GM19239 (cell line): ENCODE measurements around the gene TRIM49.
"Not testable (repeated sequence)": the region's sequence is repeated elsewhere in the genome, so short reads cannot be mapped to it uniquely, and the experiment has no call there.

Experiments
- DNase-seq: peaks from one replicate; pipeline ENCODE4 v3.0.0; 2011; ENCODE audit warnings: low spot score; ENCODE audit not compliant: insufficient read length
- FAIRE-seq: peaks from 2 replicates; lab custom pipeline; 2011; peaks lifted over from hg19 to GRCh38; lab: Jason Lieb, UNC

Gene TRIM49, protein sequence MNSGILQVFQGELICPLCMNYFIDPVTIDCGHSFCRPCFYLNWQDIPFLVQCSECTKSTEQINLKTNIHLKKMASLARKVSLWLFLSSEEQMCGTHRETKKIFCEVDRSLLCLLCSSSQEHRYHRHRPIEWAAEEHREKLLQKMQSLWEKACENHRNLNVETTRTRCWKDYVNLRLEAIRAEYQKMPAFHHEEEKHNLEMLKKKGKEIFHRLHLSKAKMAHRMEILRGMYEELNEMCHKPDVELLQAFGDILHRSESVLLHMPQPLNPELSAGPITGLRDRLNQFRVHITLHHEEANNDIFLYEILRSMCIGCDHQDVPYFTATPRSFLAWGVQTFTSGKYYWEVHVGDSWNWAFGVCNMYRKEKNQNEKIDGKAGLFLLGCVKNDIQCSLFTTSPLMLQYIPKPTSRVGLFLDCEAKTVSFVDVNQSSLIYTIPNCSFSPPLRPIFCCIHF

DNA sequence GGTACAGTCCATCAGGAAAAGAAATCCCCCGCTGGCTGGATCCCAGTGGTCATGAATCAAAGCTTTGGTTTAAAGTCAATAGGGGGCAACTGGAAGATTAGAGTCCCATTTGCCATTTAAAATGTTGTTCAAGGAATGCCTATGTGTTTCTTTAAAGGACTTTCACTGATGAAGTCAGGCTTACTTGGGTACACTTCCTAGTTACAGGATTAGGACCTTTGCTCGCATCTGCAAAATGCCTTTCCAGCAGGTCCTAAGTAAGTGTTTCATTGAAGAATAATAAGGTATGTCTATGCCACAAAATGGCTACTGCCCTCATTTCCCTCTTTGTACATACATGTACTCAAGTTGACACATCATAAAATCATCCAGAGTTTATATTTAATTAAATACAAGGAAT, at the start of gene TRIM49:
TRIM49 (minus strand) TSS at position 101 of the 400 bp plus-strand sequence. CDS start 4,106 bp downstream, outside the sequence.
- not testable (repeated sequence) for DNase-seq, FAIRE-seq

DNA sequence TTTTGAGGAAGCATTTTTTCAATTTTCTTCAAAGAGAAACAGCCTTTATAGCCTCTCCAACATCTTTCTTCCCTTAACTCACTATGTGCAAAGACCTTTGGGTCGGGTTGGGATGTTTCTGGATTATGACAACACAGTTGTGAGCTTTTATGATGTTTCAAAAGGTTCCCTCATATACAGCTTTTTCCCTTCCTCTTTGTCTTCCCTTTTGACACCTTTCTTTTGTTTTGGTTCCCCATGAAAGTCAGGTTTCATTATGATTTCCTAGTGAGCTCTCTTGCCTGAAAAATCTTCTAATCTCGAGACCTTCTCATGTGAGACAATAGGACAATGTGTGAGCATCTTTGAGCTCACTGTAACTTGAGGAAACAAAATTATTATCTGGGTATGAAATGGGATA, 18.3 kb upstream of the TRIM49 start:
- not testable (repeated sequence) for DNase-seq, FAIRE-seq

DNA sequence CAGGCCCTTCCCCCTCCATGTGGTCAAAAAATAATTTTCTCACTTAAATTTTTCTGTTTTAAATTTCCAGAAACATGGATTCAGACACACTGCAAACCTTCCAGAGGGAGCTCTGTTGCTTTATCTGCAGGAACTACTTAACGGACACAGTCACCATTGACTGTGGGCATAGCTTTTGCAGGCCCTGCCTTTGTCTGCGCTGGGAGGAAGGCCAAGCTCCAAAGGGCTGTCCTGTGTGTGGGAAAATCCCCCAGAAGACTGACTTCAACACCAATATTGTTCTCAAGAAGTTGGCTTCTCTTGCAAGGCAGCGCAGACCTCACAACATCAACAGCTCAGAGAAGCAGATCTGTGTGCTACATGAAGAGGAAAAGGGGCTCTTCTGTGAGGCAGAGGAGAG, 11.6 kb upstream of the TRIM49 start:
- DNase-seq, FAIRE-seq: not testable (repeated sequence)

- FAIRE-seq, DNase-seq: not testable (repeated sequence)
Measured at GRCh38 chr11:89813535-89813934, 5.2 kb upstream of the TRIM49 start.

DNA sequence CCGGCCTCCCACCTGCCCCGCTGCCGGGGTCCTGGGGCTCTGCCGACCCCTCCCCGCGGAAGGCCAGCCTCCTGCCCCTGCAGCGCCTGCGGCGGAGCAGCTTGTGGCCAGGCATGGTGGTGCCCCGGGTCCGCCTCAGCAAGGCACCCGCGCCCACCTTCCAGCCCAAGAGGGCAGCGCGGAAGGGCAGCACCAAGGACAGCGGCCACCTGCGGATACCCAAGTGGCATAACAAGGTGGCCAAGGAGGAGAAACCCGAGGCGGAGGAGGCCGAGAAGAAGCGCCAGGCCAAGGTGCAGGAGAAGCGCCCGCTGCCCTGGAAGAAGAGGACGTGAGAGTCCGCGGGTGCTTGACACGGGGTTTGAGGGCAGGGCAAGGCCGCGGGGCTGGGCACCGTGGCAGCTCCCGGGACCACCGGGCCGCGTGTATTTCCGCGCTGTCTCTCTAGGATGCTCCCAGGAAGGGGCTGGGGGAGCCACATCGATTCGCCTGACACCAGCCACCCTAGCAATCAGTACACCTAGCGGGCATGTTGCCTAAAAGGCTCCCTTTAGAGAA, 20.8 kb downstream of the TRIM49 start:
- DNase-seq, FAIRE-seq: not testable (repeated sequence)

DNA sequence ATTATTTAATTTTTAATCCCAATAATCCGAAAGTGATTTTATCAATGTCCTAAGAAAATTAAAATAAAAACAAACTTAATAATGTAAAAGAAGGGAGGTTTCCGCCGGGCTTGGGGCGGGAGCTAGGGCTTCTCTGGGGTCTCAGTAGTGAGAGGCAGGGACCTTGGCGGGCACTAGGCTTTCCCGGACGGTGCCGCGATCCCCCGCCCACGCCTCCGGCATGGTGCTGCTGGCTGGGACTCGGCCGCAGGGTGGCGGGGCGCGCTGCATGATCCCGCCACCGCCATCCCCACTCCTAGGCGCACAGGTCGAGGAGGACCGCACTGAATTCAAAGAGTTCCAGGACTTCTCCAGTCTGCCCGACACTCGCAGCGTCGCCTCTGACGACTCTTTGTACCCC, 22.6 kb downstream of the TRIM49 start:
- not testable (repeated sequence) for DNase-seq, FAIRE-seq

DNA sequence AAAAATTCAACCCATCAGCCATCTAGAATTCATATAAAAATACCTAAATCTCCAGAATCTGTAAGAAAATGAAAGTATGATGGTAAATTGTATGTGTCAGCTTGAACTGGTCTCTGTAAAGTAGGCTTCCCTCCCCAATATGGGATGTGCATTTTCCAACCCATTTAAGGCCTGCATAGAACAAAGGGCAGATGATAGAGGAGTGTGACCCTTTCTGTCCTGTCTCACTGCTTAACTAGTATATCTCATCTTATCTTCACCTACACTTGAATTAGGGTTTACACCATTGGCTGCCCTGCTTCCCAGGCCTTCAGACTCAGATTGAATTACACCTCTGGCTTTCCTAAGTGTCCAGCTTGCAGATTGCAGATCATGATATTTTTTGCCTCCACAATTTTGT, 57.6 kb downstream of the TRIM49 start:
- not testable (repeated sequence) for FAIRE-seq

More for the DNA sequence above, 57.6 kb downstream of the TRIM49 start:
- DNase-seq = not testable (repeated sequence)
